H9 (cell line): ENCODE data around the gene DMPK. TPM values are rescaled to one million over a fixed set of nuclear protein-coding genes. Genes with fewer than 3 reads are reported as not detected.
"Not testable (repeated sequence)": the region's sequence is repeated elsewhere in the genome, so short reads cannot be mapped to it uniquely, and the experiment has no call there.

Experiments
- DNase-seq: peaks from one replicate; pipeline ENCODE4 v3.0.0-alpha.2; 2017
- H2AFZ ChIP-seq: one replicate; pipeline ENCODE4 v1.6.1; 2013; ENCODE audit warnings: mild to moderate bottlenecking, low read length, control low read depth, moderate library complexity
- H2AK5ac ChIP-seq: 2 replicates; pipeline ENCODE4 v1.6.1; 2013; ENCODE audit warnings: low read length, control low read depth, mixed read lengths; ENCODE audit not compliant: insufficient read length
- H2BK120ac ChIP-seq: one replicate; pipeline ENCODE4 v1.6.1; 2013; ENCODE audit warnings: low read depth, mild to moderate bottlenecking, low read length, control low read depth, inconsistent platforms; ENCODE audit not compliant: poor library complexity, severe bottlenecking
- H2BK12ac ChIP-seq: 2 replicates; pipeline ENCODE4 v1.6.1; 2013; ENCODE audit warnings: low read length, control low read depth, mixed read lengths, low read depth; ENCODE audit not compliant: insufficient read length
- H2BK15ac ChIP-seq: 2 replicates; pipeline ENCODE4 v1.6.1; 2013; ENCODE audit warnings: low read depth, low read length, control low read depth
- H2BK20ac ChIP-seq: one replicate; pipeline ENCODE4 v1.6.1; 2013; ENCODE audit warnings: low read depth, mild to moderate bottlenecking, low read length, control low read depth, inconsistent platforms; ENCODE audit not compliant: poor library complexity, severe bottlenecking
- H2BK5ac ChIP-seq: 2 replicates; pipeline ENCODE4 v1.6.1; 2013; ENCODE audit warnings: low read length, control low read depth, mixed read lengths; ENCODE audit not compliant: insufficient read length
- H3K14ac ChIP-seq: 2 replicates; pipeline ENCODE4 v1.6.1; 2013; ENCODE audit warnings: low read length, control low read depth; ENCODE audit not compliant: insufficient read depth
- H3K18ac ChIP-seq: 2 replicates; pipeline ENCODE4 v1.6.1; 2013; ENCODE audit warnings: low read depth, mild to moderate bottlenecking, mixed read lengths, low read length, control low read depth; ENCODE audit not compliant: insufficient read length
- H3K23ac ChIP-seq: 2 replicates; pipeline ENCODE4 v1.6.1; 2013; ENCODE audit warnings: low read length, control low read depth, mixed read lengths, low read depth; ENCODE audit not compliant: insufficient read length
- H3K23me2 ChIP-seq: 2 replicates; pipeline ENCODE4 v1.6.1; 2013; ENCODE audit warnings: low read depth, mild to moderate bottlenecking, mixed read lengths, low read length, control low read depth; ENCODE audit not compliant: insufficient read length, poor library complexity, severe bottlenecking
- H3K27ac ChIP-seq: 2 replicates; pipeline ENCODE4 v1.5.1; 2013; ENCODE audit warnings: low read length, control low read depth, mixed read lengths, low read depth; ENCODE audit not compliant: insufficient read length
- H3K27me3 ChIP-seq: 2 replicates; pipeline ENCODE4 v1.6.1; 2013; ENCODE audit warnings: low read length, control low read depth, inconsistent platforms; ENCODE audit not compliant: insufficient read depth
- H3K4ac ChIP-seq: 2 replicates; pipeline ENCODE4 v1.6.1; 2013; ENCODE audit warnings: low read depth, mild to moderate bottlenecking, control low read depth, inconsistent platforms, low read length, moderate library complexity
- H3K4me1 ChIP-seq: 2 replicates; pipeline ENCODE4 v1.6.1; 2013; ENCODE audit warnings: low read length, control low read depth, inconsistent platforms; ENCODE audit not compliant: insufficient read depth
- H3K4me2 ChIP-seq: 2 replicates; pipeline ENCODE4 v1.6.1; 2013; ENCODE audit warnings: low read length, control low read depth, mixed read lengths; ENCODE audit not compliant: insufficient read length, insufficient read depth
- H3K56ac ChIP-seq: 2 replicates; pipeline ENCODE4 v1.6.1; 2013; ENCODE audit warnings: low read depth, mild to moderate bottlenecking, mixed read lengths, low read length, control low read depth; ENCODE audit not compliant: insufficient read length
- H3K79me1 ChIP-seq: 2 replicates; pipeline ENCODE4 v1.6.1; 2013; ENCODE audit warnings: low read depth, mild to moderate bottlenecking, moderate library complexity, low read length, control low read depth, inconsistent platforms; ENCODE audit not compliant: insufficient read depth, poor library complexity, severe bottlenecking
- H3K79me2 ChIP-seq: 2 replicates; pipeline ENCODE4 v1.6.1; 2013; ENCODE audit warnings: low read length, control low read depth, inconsistent platforms; ENCODE audit not compliant: insufficient read depth
- H3K9ac ChIP-seq: 2 replicates; pipeline ENCODE4 v1.6.1; 2013; ENCODE audit warnings: low read length, control low read depth, mixed read lengths; ENCODE audit not compliant: insufficient read length; ENCODE audit errors: extremely low read depth
- H3K9me3 ChIP-seq: one replicate; pipeline ENCODE4 v1.6.1; 2013; ENCODE audit warnings: low read depth, low read length, inconsistent platforms; ENCODE audit not compliant: control insufficient read depth
- H3T11ph ChIP-seq: one replicate; pipeline ENCODE4 v1.6.1; 2013; ENCODE audit warnings: mild to moderate bottlenecking, low read length, control low read depth, inconsistent platforms
- H4K20me1 ChIP-seq: one replicate; pipeline ENCODE4 v1.6.1; 2013; ENCODE audit not compliant: control insufficient read depth, insufficient read length, insufficient read depth
- H4K5ac ChIP-seq: 2 replicates; pipeline ENCODE4 v1.6.1; 2013; ENCODE audit warnings: low read depth, mild to moderate bottlenecking, mixed read lengths, low read length, control low read depth; ENCODE audit not compliant: insufficient read length
- H4K8ac ChIP-seq: replicated peaks from 2 replicates; pipeline ENCODE4 v1.6.1; 2013; ENCODE audit warnings: low read length, control low read depth, mixed read lengths, low read depth; ENCODE audit not compliant: insufficient read length
- H4K91ac ChIP-seq: 2 replicates; pipeline ENCODE4 v1.6.1; 2013; ENCODE audit warnings: low read depth, mild to moderate bottlenecking, moderate library complexity, mixed read lengths, low read length, control low read depth; ENCODE audit not compliant: insufficient read length
- H3K27ac Mint-ChIP-seq, 3 experiments: 2 replicates in 2 of 3; 3 replicates in 1 of 3; pipeline ENCODE4 v1.8.0; 2020 to 2021; ENCODE audit warnings: mixed read lengths in 3 of 3, mild to moderate bottlenecking in 1 of 3, moderate library complexity in 1 of 3
- H3K27me3 Mint-ChIP-seq: 2 replicates; pipeline ENCODE4 v1.8.0; 2021; ENCODE audit warnings: low read depth, mild to moderate bottlenecking, moderate library complexity, mixed read lengths
- H3K36me3 Mint-ChIP-seq, 3 experiments: 2 replicates in 2 of 3; 3 replicates in 1 of 3; pipeline ENCODE4 v1.8.0; 2020 to 2021; ENCODE audit warnings: low read depth in 3 of 3, mixed read lengths in 3 of 3; ENCODE audit not compliant: insufficient read depth in 1 of 3
- H3K4me1 Mint-ChIP-seq, 2 experiments: 2 replicates each; pipeline ENCODE4 v1.8.0; 2020; ENCODE audit warnings: mixed read lengths in 2 of 2
- H3K4me3 Mint-ChIP-seq, 2 experiments: 2 replicates in 1 of 2; 3 replicates in 1 of 2; pipeline ENCODE4 v1.8.0; 2020 to 2021; ENCODE audit warnings: mild to moderate bottlenecking in 2 of 2, mixed read lengths in 2 of 2, moderate library complexity in 1 of 2
- H3K9me3 Mint-ChIP-seq, 2 experiments: 2 replicates in 1 of 2; 3 replicates in 1 of 2; pipeline ENCODE4 v1.8.0; 2020; ENCODE audit warnings: mild to moderate bottlenecking in 2 of 2, mixed read lengths in 2 of 2, moderate library complexity in 1 of 2
- WGBS: extraction: QIAGEN DNeasy Blood & Tissue Kit; methylation state at CpG from one replicate; pipeline ENCODE4 v1.1.7; 2013; ENCODE audit warnings: missing lambda C conversion rate, low lambda C conversion rate, mixed read lengths; ENCODE audit not compliant: insufficient read length; ENCODE audit errors: extremely low coverage; 5-methylcytosine and 5-hydroxymethylcytosine counted together
- total RNA-seq: library from RNA; stranded (reverse); gene quantifications from 2 replicates; pipeline ENCODE4 v1.2.1, GENCODE V29; 2021
- TF ChIP-seq, protein P1 (sequence below): fragments of 200-600 bp; sonication (generic); conservative IDR thresholded peaks from 3 replicates; pipeline ENCODE4 v1.8.0; 2021; ENCODE audit warnings: antibody characterized with exemption, mild to moderate bottlenecking

Gene DMPK
- total RNA-seq, 1 experiment from 2014 or later, result 67.4 TPM

DNA sequence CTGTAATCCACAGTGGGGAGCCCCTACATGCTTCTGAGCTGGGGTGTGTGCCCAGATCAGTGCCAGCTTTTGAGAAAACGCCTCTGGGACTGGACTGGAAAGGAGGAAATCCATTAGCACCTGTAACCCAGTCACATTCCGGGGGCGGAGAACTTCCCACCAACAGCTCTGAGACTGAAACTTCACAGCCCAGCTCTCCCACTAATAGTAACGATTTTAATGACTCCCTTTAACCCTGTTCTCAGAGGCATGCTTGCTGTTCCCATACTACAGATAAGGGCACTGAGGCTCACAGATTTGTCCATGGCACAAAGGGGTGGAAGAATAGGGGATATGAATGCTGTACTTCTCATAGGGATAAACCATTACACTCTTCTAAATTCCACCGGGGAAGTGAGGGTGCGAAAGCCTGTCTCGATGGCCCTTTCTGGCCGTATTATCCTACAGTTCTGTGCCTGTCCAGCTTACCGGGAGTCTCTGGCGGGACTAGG lies 52.4 kb downstream of the DMPK start:
- Histone ChIP-seq H2AFZ (no peak overlapping the region), H3K23ac (no peak overlapping the region), H3K9ac (peak overlapping the region; percentile 76), H3K56ac (peak overlapping the region; percentile 20), H2BK12ac (no peak overlapping the region), H3K4ac (no peak overlapping the region), H2BK15ac (no peak overlapping the region), H3K18ac (no peak overlapping the region), H4K5ac (no peak overlapping the region), H3K27ac (no peak overlapping the region), H3K27me3 (no peaks in the 10 kb centered on the region), H4K8ac (no peak overlapping the region), H3K9me3 (no peaks in the 10 kb centered on the region), H4K91ac (no peak overlapping the region), H2AK5ac (no peak overlapping the region), H4K20me1 (no peaks in the 10 kb centered on the region), H3K23me2 (no peaks in the 10 kb centered on the region), H3K79me2 (peaks cover 4% of the 10 kb centered on the region; the same call in 1 of the 2 replicates), H2BK120ac (no peak overlapping the region), H2BK5ac (no peak overlapping the region), H3T11ph (no peak overlapping the region), H3K4me1 (no peaks in the 10 kb centered on the region), H3K4me2 (peak overlapping the region; percentile 78), H3K79me1 (peaks cover 7% of the 10 kb centered on the region), H2BK20ac (no peak overlapping the region), H3K14ac (peak overlapping the region; percentile 79; the same call in 1 of the 2 replicates)
- Mint-ChIP-seq H3K9me3 (no peaks in the 10 kb centered on the region), H3K36me3 (peaks cover 0 to 2% (median 0%) of the 10 kb centered on the region in 3 experiments; a peak in 1 of 7 replicates), H3K4me3 (peak overlapping the region; percentile 96 to 97), H3K27me3 (no peaks in the 10 kb centered on the region), H3K27ac (peak overlapping the region; percentile 33 to 98 (median 81); a peak in 5 of 7 replicates), H3K4me1 (peaks cover 13 to 19% of the 10 kb centered on the region in 2 experiments)
- TF ChIP-seq, protein P1, sequence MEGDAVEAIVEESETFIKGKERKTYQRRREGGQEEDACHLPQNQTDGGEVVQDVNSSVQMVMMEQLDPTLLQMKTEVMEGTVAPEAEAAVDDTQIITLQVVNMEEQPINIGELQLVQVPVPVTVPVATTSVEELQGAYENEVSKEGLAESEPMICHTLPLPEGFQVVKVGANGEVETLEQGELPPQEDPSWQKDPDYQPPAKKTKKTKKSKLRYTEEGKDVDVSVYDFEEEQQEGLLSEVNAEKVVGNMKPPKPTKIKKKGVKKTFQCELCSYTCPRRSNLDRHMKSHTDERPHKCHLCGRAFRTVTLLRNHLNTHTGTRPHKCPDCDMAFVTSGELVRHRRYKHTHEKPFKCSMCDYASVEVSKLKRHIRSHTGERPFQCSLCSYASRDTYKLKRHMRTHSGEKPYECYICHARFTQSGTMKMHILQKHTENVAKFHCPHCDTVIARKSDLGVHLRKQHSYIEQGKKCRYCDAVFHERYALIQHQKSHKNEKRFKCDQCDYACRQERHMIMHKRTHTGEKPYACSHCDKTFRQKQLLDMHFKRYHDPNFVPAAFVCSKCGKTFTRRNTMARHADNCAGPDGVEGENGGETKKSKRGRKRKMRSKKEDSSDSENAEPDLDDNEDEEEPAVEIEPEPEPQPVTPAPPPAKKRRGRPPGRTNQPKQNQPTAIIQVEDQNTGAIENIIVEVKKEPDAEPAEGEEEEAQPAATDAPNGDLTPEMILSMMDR, result no peak
- DNase-seq, result no peak
- no CpG with 5 or more reads among the region's 10 CpGs for WGBS

DNA sequence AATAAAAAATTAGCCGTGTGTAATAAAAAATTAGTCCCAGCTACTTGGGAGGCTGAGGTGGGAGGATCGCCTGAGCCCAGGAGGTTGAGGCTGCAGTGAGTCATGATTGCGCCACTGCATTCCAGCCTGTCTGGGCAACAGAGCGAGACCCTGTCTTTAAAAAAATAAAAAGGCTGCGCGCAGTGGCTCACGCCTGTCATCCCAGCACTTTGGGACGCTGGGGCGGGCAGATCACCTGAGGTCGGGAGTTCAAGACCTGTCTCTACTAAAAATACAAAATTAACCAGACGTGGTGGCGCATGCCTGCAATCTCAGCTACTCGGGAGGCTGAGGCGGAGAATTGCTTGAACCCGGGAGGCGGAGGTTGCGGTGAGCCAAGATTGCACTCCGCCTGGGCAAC lies 53.6 kb downstream of the DMPK start:
- peaks cover 13 to 19% of the 10 kb centered on the region in 2 experiments for H3K4me1 Mint-ChIP-seq
- not testable (repeated sequence) for DNase-seq, H2BK20ac ChIP-seq, H4K91ac ChIP-seq, H2BK12ac ChIP-seq, H2AK5ac ChIP-seq, H3K79me1 ChIP-seq, H3K27me3 ChIP-seq, H3K4me1 ChIP-seq, H3T11ph ChIP-seq, H2BK15ac ChIP-seq, H3K9me3 Mint-ChIP-seq, H3K23ac ChIP-seq, H3K4me2 ChIP-seq, H3K79me2 ChIP-seq, H3K23me2 ChIP-seq, H4K8ac ChIP-seq, H3K18ac ChIP-seq, H3K27ac ChIP-seq, H2AFZ ChIP-seq, H4K20me1 ChIP-seq, H3K14ac ChIP-seq, H3K9ac ChIP-seq, H2BK5ac ChIP-seq, H3K56ac ChIP-seq, H4K5ac ChIP-seq, H3K27me3 Mint-ChIP-seq, H3K36me3 Mint-ChIP-seq, H3K4ac ChIP-seq, H2BK120ac ChIP-seq, H3K9me3 ChIP-seq, H3K27ac Mint-ChIP-seq
- WGBS, result no CpG with 5 or more reads among the region's 18 CpGs
- H3K4me3 Mint-ChIP-seq, result peak overlapping the region; percentile 15 to 54; a peak in 2 of 5 replicates
